Measurements from ENCODE around the gene ZNF618.
A peak's percentile ranks its signal among the peaks of the same experiment; 100 is the strongest.

ZNF618 gene, protein sequence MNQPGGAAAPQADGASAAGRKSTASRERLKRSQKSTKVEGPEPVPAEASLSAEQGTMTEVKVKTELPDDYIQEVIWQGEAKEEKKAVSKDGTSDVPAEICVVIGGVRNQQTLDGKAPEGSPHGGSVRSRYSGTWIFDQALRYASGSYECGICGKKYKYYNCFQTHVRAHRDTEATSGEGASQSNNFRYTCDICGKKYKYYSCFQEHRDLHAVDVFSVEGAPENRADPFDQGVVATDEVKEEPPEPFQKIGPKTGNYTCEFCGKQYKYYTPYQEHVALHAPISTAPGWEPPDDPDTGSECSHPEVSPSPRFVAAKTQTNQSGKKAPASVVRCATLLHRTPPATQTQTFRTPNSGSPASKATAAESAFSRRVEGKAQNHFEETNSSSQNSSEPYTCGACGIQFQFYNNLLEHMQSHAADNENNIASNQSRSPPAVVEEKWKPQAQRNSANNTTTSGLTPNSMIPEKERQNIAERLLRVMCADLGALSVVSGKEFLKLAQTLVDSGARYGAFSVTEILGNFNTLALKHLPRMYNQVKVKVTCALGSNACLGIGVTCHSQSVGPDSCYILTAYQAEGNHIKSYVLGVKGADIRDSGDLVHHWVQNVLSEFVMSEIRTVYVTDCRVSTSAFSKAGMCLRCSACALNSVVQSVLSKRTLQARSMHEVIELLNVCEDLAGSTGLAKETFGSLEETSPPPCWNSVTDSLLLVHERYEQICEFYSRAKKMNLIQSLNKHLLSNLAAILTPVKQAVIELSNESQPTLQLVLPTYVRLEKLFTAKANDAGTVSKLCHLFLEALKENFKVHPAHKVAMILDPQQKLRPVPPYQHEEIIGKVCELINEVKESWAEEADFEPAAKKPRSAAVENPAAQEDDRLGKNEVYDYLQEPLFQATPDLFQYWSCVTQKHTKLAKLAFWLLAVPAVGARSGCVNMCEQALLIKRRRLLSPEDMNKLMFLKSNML

DNA sequence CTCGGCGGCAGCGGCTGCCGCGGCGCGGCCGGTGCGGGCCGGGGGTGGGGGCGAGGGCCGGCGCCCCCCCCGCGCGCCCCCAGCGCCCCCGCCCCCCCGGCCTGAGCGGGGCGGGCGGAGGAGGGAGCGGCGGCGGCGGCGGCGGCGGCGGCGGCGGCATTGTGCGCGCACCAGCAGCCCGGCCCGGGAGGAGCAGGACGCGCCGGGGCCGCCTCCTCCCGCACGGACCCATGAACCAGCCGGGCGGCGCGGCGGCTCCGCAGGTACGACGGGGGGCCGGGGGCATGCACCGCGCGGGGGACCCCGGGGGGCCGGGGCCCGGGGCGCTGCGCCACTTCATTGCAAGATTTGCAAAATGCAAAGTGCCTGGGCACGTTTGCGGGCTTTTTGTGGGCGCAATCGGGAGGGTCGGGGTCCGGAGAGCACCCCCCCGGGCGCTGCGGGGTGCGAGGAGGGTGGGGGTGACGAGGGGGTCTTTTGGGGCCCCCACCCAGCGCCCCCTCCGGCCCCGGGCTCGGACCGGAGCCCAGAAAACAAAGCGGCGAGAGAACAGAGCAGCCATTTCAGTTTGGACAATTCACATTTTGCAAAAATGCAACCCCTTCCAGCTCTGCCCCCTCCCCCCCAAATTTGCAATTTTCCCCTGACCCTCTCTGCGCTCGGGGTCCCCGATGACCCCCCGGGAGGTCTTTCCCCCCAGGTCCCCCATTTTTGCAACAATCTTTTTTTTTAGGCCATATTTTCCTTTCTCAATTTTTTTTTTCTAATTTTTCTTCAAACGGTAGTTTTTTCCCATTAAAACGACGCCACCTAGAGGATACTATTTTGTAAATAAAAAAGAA, at the start of gene ZNF618:
TSS of gene ZNF618 (plus strand) at position 159 of the 842 bp plus-strand sequence. CDS start at position 231, 72 bp downstream.
- DNase-seq (ENCODE audit: low spot score): peak; percentile 54

DNA sequence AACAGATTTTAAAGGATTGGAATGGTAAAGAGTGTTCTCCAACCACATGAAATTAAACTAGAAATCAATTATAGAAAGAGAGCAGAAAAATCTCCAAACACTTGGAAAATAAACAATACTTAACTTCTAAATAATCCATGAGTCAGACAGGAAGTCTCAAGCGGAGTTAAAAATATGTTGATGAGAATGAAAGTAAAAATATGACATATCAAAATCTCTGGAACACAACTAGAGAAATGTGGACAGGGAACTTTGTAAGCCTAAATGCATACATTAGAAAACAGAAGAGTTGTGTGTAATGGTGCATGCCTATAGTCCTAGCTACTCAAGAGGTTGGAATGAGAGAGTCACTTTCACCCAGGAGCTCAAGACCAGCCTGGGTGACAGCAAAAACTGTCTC, 47.9 kb upstream of the ZNF618 start:
- no peak for DNase-seq (ENCODE audit: low spot score)

DNA sequence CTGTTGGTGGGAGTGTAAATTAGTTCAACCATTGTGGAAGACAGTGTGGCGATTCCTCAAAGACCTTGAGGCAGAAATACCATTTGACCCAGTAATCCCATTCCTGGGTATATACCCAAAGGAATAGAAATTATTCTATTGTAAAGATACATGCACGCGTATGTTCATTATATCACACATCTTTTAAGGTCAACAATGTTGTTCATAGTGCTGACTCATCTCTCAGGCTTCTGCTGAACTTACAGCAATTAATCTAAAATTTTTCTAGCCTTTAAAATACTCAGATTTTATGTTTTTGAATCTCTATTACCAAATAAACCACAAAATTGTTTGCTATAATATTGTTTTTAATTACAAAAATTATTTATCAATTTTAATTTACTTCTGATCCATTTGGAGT, 38.8 kb upstream of the ZNF618 start:
- DNase-seq (ENCODE audit: low spot score): no peak

DNA sequence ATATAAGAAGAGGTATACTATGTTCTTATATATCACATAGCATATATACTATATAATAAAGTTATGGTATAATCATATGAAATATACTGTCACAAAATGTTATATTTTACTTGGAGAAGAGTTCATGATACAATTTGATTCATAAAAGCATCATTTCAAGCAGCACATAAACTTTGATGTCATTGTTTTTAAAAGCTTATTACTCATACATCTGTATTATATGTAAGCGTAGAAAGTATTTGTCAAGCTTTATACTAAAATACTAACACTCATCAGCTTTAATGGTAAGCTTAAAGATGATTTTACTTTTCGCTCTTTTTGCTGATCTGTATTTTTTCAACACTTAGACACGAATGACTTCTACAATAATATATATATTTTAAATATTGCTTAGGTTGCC, 34.0 kb upstream of the ZNF618 start:
- no peak for DNase-seq (ENCODE audit: low spot score)

DNA sequence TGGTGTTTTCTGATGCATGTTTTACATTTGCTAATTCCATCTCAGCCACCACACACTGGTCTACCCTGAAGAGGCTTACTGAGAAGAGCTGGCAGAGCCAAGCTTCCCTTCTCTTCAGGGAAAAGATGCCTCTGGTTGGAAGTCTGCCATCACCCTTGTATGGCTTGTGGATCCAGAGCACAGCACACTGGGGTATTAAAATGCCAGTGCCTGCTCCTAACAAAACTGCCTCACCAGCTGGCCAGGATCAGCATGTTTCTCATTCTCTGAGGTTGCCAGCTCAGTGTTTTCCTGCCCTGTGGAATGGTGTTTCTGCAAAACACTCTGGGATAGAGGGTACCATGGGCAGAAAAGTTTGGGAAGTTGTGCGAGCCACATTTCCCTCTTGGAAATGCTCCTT, 31.6 kb upstream of the ZNF618 start:
- no peak for DNase-seq (ENCODE audit: low spot score)

DNA sequence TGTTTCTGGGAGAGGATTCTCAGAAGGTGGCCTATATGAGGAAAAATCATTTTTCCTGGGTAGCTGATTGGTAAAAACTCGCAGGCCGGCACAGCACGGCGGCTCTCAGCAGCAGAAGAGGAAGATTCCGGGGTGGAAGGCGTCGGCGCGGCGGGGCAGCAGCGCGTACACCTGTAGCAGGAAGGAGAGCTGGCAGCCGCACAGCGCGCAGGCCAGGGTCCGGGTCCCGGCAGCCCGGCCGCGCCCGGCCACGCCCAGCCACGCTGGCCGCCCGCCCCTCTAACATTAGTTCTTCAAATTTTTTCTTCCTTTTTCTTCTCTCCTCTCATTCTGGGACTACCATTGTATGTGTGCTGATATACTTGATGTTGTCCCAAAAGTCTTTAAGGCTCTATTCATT, 24.8 kb upstream of the ZNF618 start:
- DNase-seq (ENCODE audit: low spot score): no peak

DNA sequence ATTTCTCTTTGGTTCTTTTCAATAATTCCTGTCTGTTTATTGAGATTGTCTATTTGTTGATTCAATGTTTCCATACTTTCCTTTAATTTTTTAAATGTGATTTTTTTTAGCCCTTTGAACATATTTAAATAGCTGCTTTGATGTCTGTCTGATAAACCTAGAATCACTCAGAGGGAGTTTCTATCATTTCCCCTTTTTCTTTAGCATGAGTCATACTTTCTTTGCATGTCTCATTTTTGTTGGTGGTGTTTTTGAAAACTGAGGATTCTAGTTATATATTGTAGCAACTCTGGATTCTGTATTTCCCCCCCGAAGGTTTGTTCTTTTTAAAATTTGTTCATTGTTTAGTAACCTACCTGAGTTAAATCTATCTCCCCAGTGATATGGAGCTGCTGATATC, 24.2 kb upstream of the ZNF618 start:
- DNase-seq (ENCODE audit: low spot score): no peak

DNA sequence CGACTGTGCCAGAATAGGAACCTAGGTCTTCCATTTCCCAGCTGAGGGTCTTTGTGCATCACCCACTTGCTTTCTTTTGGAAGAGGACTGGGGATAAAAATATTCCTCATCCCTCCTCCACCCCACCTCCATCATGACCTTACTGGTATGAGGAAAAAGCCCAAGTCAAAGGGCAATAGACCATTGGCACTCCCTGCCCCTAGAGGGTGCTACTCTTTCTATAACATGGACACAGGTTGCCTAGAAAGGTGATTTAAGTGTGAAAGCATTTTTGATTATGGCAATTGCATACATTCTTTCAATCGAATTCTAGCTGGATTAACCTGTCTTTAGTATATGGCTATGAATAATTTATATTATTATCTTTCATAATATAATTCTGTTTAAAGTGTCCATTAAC, 22.8 kb upstream of the ZNF618 start:
- DNase-seq (ENCODE audit: low spot score): no peak

DNA sequence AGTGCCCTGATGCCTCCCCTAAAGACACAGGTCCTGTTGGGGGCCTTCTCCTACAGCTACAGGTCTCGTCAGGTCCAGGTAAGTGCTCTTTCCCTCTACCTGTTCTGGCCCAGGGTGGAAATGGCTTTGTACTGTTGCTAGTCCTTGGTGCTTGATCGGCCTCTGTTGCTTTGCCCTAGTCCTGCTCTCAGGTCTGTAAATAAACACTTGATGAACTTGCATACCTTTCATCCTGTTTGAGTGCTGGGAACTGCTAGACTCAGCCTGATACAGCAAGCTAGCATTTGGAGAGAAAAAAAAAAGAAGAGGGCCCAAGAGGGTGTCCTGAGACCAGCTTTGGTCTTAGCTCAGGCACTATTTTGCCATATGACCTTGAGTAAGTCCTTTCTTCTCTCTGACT, 21.8 kb upstream of the ZNF618 start:
- DNase-seq (ENCODE audit: low spot score): no peak

DNA sequence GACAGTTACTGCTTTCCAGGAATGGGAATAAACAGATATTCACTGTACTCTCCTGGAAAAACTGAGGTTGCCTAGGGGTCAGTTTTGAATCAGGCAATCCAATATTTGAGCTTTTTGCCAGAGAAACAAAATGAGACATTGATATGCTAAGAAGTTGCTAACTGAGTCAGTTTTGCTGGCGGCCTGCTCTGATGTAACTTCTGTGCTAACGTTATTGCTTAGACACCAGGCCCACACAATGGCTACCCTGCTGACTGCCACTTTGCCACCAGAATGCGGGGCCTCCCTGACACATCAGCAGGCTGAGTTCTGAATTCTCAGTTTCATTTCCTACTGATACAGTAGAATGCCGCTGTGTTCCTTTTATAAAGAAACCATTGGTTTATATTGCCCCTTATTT, 18.2 kb upstream of the ZNF618 start:
- no peak for DNase-seq (ENCODE audit: low spot score)

DNA sequence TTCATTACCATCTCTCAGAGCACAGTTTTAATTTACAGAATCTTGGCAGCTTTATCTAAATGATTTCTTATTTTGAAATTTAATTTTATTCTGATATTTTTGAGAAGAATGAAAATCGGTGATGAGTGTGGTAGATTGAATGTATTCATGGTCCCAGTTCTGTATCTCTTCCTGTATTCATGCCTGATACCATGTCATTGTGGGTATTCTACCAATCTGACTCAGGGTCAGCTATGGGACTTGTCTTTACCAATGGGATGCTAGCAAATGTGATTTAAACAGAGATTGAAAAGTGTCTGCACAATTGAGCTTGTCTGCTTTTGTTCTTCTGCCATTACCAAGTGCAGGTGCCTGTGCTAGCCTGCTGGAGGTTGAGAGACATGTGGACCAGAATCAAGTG, 17.8 kb upstream of the ZNF618 start:
- DNase-seq (ENCODE audit: low spot score): no peak

DNA sequence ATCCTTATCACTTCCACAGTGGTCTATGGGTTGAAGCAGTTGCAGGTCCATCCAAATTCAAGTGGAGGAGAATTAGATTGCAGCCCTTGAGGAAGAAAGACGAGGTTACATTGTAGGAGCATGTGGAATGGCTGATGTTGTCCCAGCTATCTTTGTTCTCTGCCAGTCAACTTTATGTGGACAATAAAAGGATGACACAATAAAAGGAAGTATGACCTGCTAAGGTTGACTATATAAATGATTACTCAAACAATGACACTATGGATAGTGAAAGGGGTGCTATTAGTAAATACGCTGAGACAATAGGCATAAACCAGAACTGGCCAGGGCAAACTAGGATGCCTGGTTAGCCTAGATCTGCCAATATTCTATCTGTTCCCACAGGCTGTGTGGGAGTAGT, 12.8 kb upstream of the ZNF618 start:
- DNase-seq (ENCODE audit: low spot score): no peak

DNA sequence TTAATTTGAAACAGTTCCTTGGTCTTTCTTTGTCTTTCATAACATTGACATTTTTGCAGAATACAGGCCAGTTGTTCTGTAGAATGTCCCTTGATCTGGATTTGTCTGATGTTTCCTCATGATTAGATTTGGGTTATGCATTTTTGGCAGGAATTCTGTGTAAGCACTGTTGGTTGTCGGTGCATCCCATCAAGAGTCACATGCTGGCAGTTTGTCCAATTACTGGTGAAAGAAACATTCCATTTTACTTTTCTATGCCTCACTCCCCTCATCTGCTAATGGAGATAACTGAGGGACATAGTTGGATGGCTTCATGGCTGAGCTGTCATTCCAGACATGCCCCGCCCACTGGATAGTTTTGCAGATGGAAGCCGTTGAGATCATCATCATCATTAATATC, 7.6 kb upstream of the ZNF618 start:
- no peak for DNase-seq (ENCODE audit: low spot score)

DNA sequence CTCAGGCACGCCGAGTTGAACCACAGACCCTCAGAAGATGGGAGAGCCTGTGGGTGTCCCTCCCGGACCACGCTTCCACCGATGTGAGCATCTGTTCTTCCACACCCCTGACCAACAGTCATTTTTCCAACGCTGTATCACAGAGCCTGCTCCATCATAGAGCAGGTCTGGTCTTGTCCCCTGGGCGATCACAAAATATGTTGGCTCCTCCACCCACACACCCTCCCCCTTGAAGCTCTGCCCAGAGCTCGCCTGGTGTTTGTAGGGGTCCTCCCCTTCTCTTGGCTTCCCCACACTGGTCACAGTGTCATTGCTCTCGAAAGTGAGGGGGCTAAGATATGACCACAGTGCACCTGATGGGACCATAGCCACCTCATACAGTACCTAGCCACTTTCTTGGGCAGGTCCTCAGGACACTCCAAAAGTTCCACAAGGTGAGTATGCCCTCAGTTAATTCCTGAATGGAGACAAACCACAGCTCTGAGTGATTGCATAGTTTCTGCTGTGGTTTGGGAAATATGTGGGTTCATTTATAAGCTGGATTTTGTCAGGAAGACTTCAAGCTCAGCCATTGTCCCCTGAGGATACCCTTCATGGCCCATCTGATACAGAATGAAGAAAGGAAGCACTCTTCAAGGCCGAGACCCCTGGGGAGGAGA, 3.5 kb upstream of the ZNF618 start:
- no peak for DNase-seq (ENCODE audit: low spot score)

DNA sequence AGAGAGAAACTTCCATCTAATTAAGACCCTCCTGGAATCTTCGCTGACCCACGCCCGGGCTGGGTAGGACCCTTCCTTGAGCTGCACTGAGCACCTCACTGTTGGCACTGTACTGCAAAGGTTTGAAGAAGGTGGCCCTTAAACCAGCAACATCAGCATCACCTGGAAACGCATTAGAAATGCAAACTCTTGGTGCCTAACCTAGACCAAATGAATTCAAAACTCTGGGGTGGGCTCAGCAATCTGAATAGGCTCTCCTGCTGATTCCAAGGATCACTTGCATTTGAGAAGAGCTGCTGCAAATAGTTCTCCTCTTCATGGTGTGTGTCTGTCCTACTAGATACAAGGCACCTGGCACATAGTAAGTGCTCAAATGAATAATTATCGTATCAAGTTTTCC, 2.7 kb upstream of the ZNF618 start:
- no peak for DNase-seq (ENCODE audit: low spot score)

DNA sequence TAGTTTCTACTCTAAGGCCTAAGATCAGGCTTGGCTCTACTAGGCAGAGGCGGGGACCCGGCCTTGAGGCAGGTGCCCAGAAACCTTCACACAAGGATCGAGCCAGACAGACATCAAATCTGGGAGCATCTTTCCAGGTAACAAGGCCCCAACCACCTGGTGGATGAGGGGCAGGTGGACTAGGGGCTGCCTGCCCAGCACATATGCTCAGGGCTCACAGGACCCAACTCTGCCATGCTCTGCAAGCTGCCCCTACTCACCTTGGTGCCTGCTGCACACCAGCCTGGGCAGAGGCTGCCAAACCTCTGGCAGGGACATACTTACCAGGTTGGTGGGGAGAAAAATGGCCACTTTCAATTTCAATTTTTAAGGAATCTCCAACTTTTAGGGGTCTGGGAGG, 2.2 kb upstream of the ZNF618 start:
- no peak for DNase-seq (ENCODE audit: low spot score)

DNA sequence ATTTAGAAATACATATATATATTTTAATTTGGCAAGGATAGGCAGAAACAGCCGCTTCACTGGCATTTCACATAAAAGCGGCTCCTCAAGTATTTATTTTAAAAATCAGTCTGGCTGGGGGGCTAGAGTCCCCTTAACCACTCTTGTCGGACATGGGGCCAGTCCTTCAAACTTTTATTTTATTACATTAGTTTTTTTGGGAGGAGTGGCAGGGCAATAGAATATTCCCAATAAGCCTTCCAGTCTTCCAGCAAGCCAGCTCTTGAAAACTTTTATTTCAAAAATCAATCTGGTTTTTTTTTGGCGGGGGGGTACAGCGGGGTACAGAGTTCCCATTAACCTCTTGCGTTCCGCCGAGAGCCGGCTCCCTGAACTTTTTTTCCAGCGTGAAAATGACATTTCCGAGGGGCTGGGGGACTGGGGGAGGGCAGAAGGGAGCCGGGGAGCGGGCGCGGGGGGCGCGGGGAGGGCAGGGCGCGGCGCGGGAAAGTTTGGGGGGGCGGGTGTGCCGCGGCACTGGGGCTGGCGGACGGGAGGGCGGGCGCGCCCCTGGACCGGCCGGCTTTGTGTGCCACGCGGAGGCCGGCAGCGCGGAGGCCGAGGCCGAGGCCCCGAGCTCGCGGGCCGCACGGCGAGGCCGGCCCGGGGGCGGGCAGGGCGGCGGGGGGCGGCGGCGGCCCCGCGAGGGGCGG, 504 bp upstream of the ZNF618 start:
- no peak for DNase-seq (ENCODE audit: low spot score)

DNA sequence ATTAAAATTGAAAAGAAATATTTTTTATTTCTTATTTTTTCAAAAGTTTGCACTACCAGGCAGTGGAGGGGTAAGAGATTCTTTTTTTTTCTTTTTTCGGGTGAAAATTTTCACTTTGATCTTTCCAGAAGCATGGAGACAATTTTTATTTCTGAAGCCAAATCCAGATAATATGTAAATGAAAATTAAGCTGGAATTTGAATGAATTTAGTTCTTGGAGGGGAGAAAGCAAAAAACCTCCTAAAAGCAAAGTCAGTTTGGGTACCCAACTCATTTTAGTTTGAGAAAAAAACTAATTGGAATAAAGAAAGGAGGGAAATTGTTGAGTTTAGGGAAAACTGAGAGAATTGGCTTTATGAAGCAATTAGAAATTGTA, 872 bp downstream of the ZNF618 start:
- DNase-seq (ENCODE audit: low spot score): no peak

DNA sequence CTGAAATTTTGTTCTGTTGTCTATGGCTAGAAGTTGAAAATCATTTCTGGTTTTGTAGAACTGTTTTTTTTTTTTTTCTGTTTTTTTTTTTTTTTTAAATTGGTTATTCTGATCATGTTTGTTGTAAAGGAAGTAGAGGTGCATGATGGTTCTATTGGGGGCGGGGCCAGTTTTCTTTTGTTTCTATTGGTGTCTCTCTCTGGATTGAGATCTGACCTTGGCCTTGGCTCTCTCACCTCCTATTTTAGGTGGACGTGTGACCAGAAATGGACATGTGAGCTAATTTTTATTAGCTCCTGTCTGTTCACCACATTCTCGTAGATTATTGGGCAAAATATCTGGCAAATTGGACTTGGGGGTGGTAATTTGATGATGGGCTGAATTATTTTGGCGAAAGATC, 3.2 kb downstream of the ZNF618 start:
- no peak for DNase-seq (ENCODE audit: low spot score)

DNA sequence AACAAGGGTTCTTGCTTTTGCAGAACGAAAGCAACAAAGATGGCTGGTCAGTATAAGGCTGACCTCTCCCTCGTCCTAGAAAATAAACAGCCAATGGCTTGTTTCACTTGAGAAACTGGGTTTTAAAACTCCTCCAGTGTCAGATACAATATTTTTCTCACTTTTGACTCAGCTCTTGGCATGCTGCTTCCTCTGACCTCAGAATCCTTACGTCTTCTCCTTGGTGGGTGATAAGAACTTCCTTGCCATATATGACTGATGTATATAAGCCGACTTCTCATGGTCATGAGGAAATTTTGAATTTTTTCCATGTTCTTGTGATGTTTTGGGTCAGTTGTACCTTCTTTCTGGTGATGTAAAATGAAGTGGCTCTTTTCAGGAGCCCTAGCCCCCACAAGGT, 3.8 kb downstream of the ZNF618 start:
- no peak for DNase-seq (ENCODE audit: low spot score)

DNA sequence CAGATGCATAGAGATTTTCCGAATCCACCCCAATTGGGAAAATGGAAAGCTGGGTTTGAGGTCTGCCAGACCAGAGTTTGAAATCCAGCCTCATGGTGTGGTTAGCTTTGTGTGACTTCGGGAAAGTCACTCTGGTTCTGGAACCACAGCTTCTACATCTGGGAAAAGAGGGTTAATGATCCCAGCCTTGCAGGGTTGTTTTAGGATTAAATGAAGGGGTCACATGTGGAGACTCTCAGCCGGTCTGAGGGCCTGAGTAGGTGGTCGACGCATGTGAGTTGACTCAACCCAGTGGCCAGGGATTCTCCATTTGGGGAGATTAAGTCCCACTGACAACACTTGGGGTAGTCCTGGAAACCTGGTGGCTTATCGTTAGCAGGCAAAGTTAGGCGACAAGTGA, 6.1 kb downstream of the ZNF618 start:
- DNase-seq (ENCODE audit: low spot score): no peak
